ENCODE measurements around the gene KCNK3. TPM values are rescaled to one million over a fixed set of nuclear protein-coding genes. Genes with fewer than 3 reads are reported as not detected.

Gene KCNK3
- total and polyA plus RNA-seq, 2 donors (not counting 1 experiment from before 2014, with no cell fraction given), result not detected

- Histone ChIP-seq H3K4me3 (ENCODE audit: control extremely low read depth in 1 of 5, extremely low read depth in 1 of 5, insufficient read depth in 1 of 5, low read depth in 2 of 5, low read length in 4 of 5) (no peak overlapping the region), H3K27ac (ENCODE audit: low read length in 2 of 2) (no peak overlapping the region), H3K4me1 (ENCODE audit: control insufficient read depth in 2 of 2, insufficient read depth in 2 of 2, low read length in 2 of 2) (peaks cover 0 to under 1% of the 10 kb centered on the region in 2 donors), H3K79me2 (ENCODE audit: control insufficient read depth, insufficient read depth, low read length) (peaks cover 27% of the 10 kb centered on the region), H4K20me1 (ENCODE audit: control insufficient read depth, insufficient read depth, low read length, poor library complexity, severe bottlenecking) (peaks cover 43% of the 10 kb centered on the region), H3K4me2 (replicated peaks; ENCODE audit: low read depth, low read length, poor library complexity, severe bottlenecking) (no peak overlapping the region), H3K9ac (ENCODE audit: low read length) (no peak overlapping the region), H2AFZ (ENCODE audit: insufficient read depth, low read depth, low read length, poor library complexity, severe bottlenecking) (no peak overlapping the region), H3K36me3 (replicated peaks in 1 of 2; ENCODE audit: control extremely low read depth in 1 of 2, control insufficient read depth in 1 of 2, extremely low read depth in 1 of 2, insufficient read depth in 2 of 2, low read length in 1 of 2) (peaks cover 0 to 24% of the 10 kb centered on the region in 2 experiments), H3K27me3 (replicated peaks in 1 of 4; ENCODE audit: control extremely low read depth in 1 of 4, control insufficient read depth in 3 of 4, insufficient read depth in 4 of 4, low read length in 3 of 4) (no peaks in the 10 kb centered on the region), H3K9me3 (ENCODE audit: control extremely low read depth in 1 of 3, control insufficient read depth in 2 of 3, insufficient read depth in 1 of 3, low read length in 2 of 3) (no peaks in the 10 kb centered on the region)
- DNase-seq, result peak; percentile 45
- no peaks in the 10 kb centered on the region for H3K9me3 Mint-ChIP-seq (ENCODE audit: insufficient read depth)
- ATAC-seq (ENCODE audit: low read depth), result no peak
- whole genome bisulfite sequencing (ENCODE audit: insufficient coverage), result 80% methylated on average over 3 of the region's 6 CpGs
- peaks cover 17% of the 10 kb centered on the region for H3K4me1 Mint-ChIP-seq
- TF ChIP-seq EZH2 (IDR thresholded peaks at IDR 0.05; ENCODE audit: borderline replicate concordance, insufficient read depth, low read depth, low read length, poor library complexity, severe bottlenecking) (no peak), CTCF (IDR thresholded peaks at IDR 0.05) (peak; percentile 37)
- no peak overlapping the region for H3K4me3 Mint-ChIP-seq
- no peaks in the 10 kb centered on the region for H3K27me3 Mint-ChIP-seq
- CTCF ChIA-PET, result no interaction called here
- POLR2A ChIA-PET, result no interaction called here
- peak overlapping the region; percentile 70 for H3K27ac Mint-ChIP-seq
- intact Hi-C loops (cut with micrococcal nuclease), result no loop called here
Measured at GRCh38 chr2:26770986-26771586, 78.6 kb downstream of the KCNK3 start.

DNA sequence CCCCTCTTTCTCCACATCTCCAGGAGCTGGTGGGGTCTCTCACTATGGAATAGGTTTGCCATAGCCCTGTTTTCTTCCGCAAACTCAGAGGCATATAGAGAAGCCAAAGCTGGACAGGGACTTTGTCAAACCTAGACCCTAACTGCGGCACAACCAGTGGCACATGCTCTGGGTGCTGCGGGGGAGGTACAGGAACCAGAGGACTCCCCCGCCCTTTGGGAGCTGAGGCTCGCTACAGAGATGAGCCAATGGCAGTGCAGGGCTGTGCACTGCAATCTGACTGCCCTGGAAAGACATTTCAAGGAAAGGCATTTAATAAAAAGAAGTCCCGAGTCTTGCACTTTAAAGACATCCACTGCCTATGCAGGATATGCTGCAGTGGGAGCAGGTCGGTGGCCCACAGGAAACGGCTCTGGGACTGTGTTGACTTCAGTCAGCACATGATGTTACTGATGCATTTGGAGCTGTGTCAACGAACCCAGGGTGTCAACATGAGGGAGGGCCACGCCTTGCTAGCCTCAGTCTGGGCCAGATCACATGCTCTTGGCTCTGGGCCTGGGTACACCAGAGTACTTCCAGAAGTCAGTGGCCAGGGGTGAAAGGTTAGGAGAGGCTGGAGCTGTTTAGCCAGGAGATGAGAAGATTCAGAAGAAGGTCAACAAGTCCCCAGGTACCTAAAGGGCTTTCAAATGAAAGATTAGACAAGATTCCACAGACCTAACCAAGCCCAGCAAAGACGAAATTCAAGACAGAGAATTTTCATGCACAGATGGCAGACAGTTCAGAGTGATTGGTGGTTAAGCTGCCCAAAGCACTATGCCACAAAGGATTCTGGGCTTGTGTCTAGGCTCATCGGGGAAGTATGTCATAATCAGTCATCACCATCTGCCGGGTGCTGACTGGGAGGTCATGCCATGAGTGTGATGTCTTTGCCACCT is 79.8 kb downstream of the KCNK3 start:
- no peaks in the 10 kb centered on the region for H3K9me3 ChIP-seq (ENCODE audit: control extremely low read depth in 1 of 3, control insufficient read depth in 2 of 3, insufficient read depth in 1 of 3, low read length in 2 of 3)
- DNase-seq (no peak), ATAC-seq (ENCODE audit: low read depth) (no peak)
- no peaks in the 10 kb centered on the region for H3K9me3 Mint-ChIP-seq (ENCODE audit: insufficient read depth)
- peaks cover 0 to 32% of the 10 kb centered on the region in 2 experiments for H3K36me3 ChIP-seq (replicated peaks in 1 of 2; ENCODE audit: control extremely low read depth in 1 of 2, control insufficient read depth in 1 of 2, extremely low read depth in 1 of 2, insufficient read depth in 2 of 2, low read length in 1 of 2)
- H3K27ac Mint-ChIP-seq, result no peak overlapping the region
- peaks cover 15% of the 10 kb centered on the region for H3K4me1 Mint-ChIP-seq
- H3K27me3 ChIP-seq (replicated peaks in 1 of 4; ENCODE audit: control extremely low read depth in 1 of 4, control insufficient read depth in 3 of 4, insufficient read depth in 4 of 4, low read length in 3 of 4), result no peaks in the 10 kb centered on the region
- TF ChIP-seq EZH2 (IDR thresholded peaks at IDR 0.05; ENCODE audit: borderline replicate concordance, insufficient read depth, low read depth, low read length, poor library complexity, severe bottlenecking) (no peak), CTCF (IDR thresholded peaks at IDR 0.05) (no peak)
- no peaks in the 10 kb centered on the region for H3K27me3 Mint-ChIP-seq
- ChIA-PET POLR2A (no interaction called here), CTCF (no interaction called here)
- H3K4me2 ChIP-seq (replicated peaks; ENCODE audit: low read depth, low read length, poor library complexity, severe bottlenecking), result no peak overlapping the region
- H2AFZ ChIP-seq (ENCODE audit: insufficient read depth, low read depth, low read length, poor library complexity, severe bottlenecking), result no peak overlapping the region
- no peak overlapping the region for H3K9ac ChIP-seq (ENCODE audit: low read length)
- H3K4me3 Mint-ChIP-seq, result no peak overlapping the region
- intact Hi-C loops (cut with micrococcal nuclease), result no loop called here
- H4K20me1 ChIP-seq (ENCODE audit: control insufficient read depth, insufficient read depth, low read length, poor library complexity, severe bottlenecking), result peaks cover 43% of the 10 kb centered on the region
- no peaks in the 10 kb centered on the region for H3K4me1 ChIP-seq (ENCODE audit: control insufficient read depth in 2 of 2, insufficient read depth in 2 of 2, low read length in 2 of 2)
- H3K4me3 ChIP-seq (ENCODE audit: control extremely low read depth in 1 of 5, extremely low read depth in 1 of 5, insufficient read depth in 1 of 5, low read depth in 2 of 5, low read length in 4 of 5), result no peak overlapping the region
- 61% methylated on average over 11 of the region's 13 CpGs for WGBS (ENCODE audit: insufficient coverage)
- peaks cover 27% of the 10 kb centered on the region for H3K79me2 ChIP-seq (ENCODE audit: control insufficient read depth, insufficient read depth, low read length)
- H3K27ac ChIP-seq (ENCODE audit: low read length in 2 of 2), result no peak overlapping the region

Measured in B cell (primary cell).